ENCODE results near the gene PPM1F.

The PPM1F gene

DNA sequence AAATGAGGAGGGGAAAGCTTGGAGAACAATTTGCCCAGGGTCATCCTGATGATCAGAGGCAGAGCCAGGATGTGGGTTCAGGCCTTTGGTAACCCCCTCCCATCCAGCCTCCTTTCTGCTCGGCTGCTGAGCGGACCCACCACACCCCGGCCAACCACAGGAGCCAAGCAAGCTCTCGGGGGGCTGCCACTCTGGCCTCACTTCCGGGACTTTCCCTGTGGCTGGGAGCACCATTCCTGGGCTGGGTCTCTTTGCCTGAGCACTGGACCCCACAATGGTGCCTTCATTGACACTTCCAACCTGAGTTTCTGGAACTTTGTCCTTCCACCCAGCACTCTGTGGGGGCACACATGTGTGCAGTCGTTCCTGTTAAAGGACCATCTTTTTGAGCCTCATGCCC is 20.2 kb upstream of the PPM1F start:
- TF ChIP-seq ZNF8 (CRISPR knock-in tag; IDR thresholded peaks at IDR 0.05): no peak
- no peak; the same call in 2 of the 3 replicates for ATAC-seq

DNA sequence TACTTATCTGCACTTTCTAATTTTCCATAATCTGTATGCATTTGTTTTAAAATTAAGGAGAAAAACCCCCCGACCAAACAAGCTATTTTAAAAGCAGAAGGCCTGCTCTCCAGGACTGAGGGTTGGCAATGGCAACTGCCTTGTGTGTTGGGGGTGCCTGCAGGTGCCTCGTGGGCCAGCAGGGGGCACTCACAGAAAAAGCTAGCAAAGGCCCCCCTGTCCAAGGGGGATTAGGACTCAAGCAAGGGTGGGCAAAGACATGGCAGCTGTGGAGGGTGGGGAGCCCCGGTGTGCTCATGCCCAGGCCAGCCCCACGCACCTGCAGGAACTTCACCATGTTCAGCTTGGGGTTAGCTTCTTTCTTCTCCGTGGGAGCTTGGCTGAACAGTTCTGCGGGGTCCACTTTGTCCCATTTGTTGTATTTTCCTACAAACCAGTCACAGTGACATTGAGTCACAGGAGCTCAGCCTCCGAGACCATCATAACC is 19.7 kb upstream of the PPM1F start:
- ATAC-seq: peak; percentile 89
- TF ChIP-seq, protein P1, sequence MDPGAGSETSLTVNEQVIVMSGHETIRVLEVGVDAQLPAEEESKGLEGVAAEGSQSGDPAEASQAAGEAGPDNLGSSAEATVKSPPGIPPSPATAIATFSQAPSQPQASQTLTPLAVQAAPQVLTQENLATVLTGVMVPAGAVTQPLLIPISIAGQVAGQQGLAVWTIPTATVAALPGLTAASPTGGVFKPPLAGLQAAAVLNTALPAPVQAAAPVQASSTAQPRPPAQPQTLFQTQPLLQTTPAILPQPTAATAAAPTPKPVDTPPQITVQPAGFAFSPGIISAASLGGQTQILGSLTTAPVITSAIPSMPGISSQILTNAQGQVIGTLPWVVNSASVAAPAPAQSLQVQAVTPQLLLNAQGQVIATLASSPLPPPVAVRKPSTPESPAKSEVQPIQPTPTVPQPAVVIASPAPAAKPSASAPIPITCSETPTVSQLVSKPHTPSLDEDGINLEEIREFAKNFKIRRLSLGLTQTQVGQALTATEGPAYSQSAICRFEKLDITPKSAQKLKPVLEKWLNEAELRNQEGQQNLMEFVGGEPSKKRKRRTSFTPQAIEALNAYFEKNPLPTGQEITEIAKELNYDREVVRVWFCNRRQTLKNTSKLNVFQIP (CRISPR knock-in tag; IDR thresholded peaks at IDR 0.05; ENCODE audit: borderline replicate concordance, low read depth): no peak
- TF ChIP-seq PPARA (CRISPR knock-in tag; IDR thresholded peaks at IDR 0.05; ENCODE audit: borderline replicate concordance) (peak; percentile 32; the same call in 1 of the 2 replicates), BACH2 (CRISPR knock-in tag; IDR thresholded peaks at IDR 0.05; ENCODE audit: borderline replicate concordance) (no peak), ARNTL (CRISPR knock-in tag; IDR thresholded peaks at IDR 0.05; ENCODE audit: borderline replicate concordance, low read depth) (no peak)

DNA sequence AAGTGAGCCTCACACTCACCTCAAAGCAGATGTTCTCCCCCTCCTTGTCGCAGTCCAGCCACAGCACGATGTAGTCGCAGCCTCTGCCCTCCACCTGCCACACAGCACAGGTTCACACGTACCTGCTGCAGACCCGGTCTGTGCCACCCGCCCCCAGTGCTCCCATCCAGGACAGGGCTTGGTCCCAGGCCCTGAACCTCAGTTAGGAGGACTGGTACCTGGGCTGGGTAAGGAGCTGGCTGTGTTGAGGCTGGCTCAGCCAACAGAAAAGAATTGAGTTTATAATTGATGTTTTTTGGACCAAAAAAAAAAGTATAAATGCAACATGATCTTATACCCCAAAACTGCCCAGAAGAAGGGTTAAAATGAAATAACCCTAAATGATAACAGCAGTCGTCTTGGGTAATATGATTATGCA is 19.2 kb upstream of the PPM1F start:
- no peak for TF ChIP-seq ZNF70 (CRISPR knock-in tag; IDR thresholded peaks at IDR 0.05)
- TF ChIP-seq ZNF8 (CRISPR knock-in tag; IDR thresholded peaks at IDR 0.05): no peak
- TF ChIP-seq TCF4 (CRISPR knock-in tag; IDR thresholded peaks at IDR 0.05; ENCODE audit: borderline replicate concordance): no peak
- no peak for TF ChIP-seq PPARA (CRISPR knock-in tag; IDR thresholded peaks at IDR 0.05; ENCODE audit: borderline replicate concordance)
- TF ChIP-seq, protein P2, sequence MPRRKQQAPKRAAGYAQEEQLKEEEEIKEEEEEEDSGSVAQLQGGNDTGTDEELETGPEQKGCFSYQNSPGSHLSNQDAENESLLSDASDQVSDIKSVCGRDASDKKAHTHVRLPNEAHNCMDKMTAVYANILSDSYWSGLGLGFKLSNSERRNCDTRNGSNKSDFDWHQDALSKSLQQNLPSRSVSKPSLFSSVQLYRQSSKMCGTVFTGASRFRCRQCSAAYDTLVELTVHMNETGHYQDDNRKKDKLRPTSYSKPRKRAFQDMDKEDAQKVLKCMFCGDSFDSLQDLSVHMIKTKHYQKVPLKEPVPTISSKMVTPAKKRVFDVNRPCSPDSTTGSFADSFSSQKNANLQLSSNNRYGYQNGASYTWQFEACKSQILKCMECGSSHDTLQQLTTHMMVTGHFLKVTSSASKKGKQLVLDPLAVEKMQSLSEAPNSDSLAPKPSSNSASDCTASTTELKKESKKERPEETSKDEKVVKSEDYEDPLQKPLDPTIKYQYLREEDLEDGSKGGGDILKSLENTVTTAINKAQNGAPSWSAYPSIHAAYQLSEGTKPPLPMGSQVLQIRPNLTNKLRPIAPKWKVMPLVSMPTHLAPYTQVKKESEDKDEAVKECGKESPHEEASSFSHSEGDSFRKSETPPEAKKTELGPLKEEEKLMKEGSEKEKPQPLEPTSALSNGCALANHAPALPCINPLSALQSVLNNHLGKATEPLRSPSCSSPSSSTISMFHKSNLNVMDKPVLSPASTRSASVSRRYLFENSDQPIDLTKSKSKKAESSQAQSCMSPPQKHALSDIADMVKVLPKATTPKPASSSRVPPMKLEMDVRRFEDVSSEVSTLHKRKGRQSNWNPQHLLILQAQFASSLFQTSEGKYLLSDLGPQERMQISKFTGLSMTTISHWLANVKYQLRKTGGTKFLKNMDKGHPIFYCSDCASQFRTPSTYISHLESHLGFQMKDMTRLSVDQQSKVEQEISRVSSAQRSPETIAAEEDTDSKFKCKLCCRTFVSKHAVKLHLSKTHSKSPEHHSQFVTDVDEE (CRISPR knock-in tag; IDR thresholded peaks at IDR 0.05): no peak
- TF ChIP-seq, protein P3, sequence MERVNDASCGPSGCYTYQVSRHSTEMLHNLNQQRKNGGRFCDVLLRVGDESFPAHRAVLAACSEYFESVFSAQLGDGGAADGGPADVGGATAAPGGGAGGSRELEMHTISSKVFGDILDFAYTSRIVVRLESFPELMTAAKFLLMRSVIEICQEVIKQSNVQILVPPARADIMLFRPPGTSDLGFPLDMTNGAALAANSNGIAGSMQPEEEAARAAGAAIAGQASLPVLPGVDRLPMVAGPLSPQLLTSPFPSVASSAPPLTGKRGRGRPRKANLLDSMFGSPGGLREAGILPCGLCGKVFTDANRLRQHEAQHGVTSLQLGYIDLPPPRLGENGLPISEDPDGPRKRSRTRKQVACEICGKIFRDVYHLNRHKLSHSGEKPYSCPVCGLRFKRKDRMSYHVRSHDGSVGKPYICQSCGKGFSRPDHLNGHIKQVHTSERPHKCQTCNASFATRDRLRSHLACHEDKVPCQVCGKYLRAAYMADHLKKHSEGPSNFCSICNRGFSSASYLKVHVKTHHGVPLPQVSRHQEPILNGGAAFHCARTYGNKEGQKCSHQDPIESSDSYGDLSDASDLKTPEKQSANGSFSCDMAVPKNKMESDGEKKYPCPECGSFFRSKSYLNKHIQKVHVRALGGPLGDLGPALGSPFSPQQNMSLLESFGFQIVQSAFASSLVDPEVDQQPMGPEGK (CRISPR knock-in tag; IDR thresholded peaks at IDR 0.05; ENCODE audit: borderline replicate concordance): no peak
- no peak for TF ChIP-seq ZNF565 (CRISPR knock-in tag; conservative IDR thresholded peaks at IDR 0.05; ENCODE audit: low read depth)
- no peak for TF ChIP-seq CSDC2 (CRISPR knock-in tag; IDR thresholded peaks at IDR 0.05)
- TF ChIP-seq RARB (CRISPR knock-in tag; IDR thresholded peaks at IDR 0.05): no peak
- no peak for TF ChIP-seq ISL1 (CRISPR knock-in tag; IDR thresholded peaks at IDR 0.05)
- TF ChIP-seq, protein P4, sequence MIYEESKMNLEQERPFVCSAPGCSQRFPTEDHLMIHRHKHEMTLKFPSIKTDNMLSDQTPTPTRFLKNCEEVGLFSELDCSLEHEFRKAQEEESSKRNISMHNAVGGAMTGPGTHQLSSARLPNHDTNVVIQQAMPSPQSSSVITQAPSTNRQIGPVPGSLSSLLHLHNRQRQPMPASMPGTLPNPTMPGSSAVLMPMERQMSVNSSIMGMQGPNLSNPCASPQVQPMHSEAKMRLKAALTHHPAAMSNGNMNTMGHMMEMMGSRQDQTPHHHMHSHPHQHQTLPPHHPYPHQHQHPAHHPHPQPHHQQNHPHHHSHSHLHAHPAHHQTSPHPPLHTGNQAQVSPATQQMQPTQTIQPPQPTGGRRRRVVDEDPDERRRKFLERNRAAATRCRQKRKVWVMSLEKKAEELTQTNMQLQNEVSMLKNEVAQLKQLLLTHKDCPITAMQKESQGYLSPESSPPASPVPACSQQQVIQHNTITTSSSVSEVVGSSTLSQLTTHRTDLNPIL (CRISPR knock-in tag; IDR thresholded peaks at IDR 0.05; ENCODE audit: low read depth): no peak
- no peak for TF ChIP-seq BACH2 (CRISPR knock-in tag; IDR thresholded peaks at IDR 0.05; ENCODE audit: borderline replicate concordance)
- no peak for TF ChIP-seq ARNTL (CRISPR knock-in tag; IDR thresholded peaks at IDR 0.05; ENCODE audit: borderline replicate concordance, low read depth)
- TF ChIP-seq, protein P1 (CRISPR knock-in tag; IDR thresholded peaks at IDR 0.05; ENCODE audit: borderline replicate concordance, low read depth): no peak
- TF ChIP-seq, protein P5, sequence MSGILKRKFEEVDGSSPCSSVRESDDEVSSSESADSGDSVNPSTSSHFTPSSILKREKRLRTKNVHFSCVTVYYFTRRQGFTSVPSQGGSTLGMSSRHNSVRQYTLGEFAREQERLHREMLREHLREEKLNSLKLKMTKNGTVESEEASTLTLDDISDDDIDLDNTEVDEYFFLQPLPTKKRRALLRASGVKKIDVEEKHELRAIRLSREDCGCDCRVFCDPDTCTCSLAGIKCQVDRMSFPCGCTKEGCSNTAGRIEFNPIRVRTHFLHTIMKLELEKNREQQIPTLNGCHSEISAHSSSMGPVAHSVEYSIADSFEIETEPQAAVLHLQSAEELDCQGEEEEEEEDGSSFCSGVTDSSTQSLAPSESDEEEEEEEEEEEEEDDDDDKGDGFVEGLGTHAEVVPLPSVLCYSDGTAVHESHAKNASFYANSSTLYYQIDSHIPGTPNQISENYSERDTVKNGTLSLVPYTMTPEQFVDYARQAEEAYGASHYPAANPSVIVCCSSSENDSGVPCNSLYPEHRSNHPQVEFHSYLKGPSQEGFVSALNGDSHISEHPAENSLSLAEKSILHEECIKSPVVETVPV (CRISPR knock-in tag; IDR thresholded peaks at IDR 0.05): no peak
- ATAC-seq: no peak

Data from SK-N-SH treated with all-trans-retinoic acid at 6 μM for 48 hours (cell line).